Natural killer cell (primary cell): ENCODE results near the gene CBLB. TPM values are rescaled to one million over a fixed set of nuclear protein-coding genes. Genes with fewer than 3 reads are reported as not detected.

ENCODE experiments used
- ATAC-seq, 3 donors: fragments of 150-1000 bp in 2 of 3; fragments of 200-7000 bp in 1 of 3; cut with Tn5 transposase; 1 replicate in 1 of 3; 2 replicates in 2 of 3; pipeline ENCODE4 v1.10.0; 2021; ENCODE audit warnings: mild to moderate bottlenecking in 2 of 3, moderate library complexity in 2 of 3
- DNase-seq, 2 donors: peaks; one replicate each; pipeline versions ENCODE4 v3.0.0 to v3.0.0-alpha.2; 2013 to 2021; ENCODE audit warnings: mixed read lengths in 1 of 2
- H3K27ac ChIP-seq: one replicate; pipeline ENCODE4 v1.5.1; 2013; ENCODE audit warnings: mild to moderate bottlenecking, low read length
- H3K27me3 ChIP-seq: one replicate; pipeline ENCODE4 v1.6.1; 2013; ENCODE audit warnings: low read length; ENCODE audit not compliant: control insufficient read depth, insufficient read depth
- H3K36me3 ChIP-seq: one replicate; pipeline ENCODE4 v1.6.1; 2013; ENCODE audit warnings: low read length; ENCODE audit not compliant: control insufficient read depth, insufficient read depth
- H3K4me1 ChIP-seq: one replicate; pipeline ENCODE4 v1.6.1; 2013; ENCODE audit warnings: low read length; ENCODE audit not compliant: control insufficient read depth, insufficient read depth
- H3K4me3 ChIP-seq: one replicate; pipeline ENCODE4 v1.5.1; 2013; ENCODE audit warnings: low read length
- H3K9me3 ChIP-seq: one replicate; pipeline ENCODE4 v1.6.1; 2013; ENCODE audit warnings: low read length; ENCODE audit not compliant: control insufficient read depth, insufficient read depth
- H3K27ac Mint-ChIP-seq, 2 donors: one replicate each; pipeline ENCODE4 v1.8.0; 2022; ENCODE audit warnings: mild to moderate bottlenecking in 2 of 2, mixed read lengths in 2 of 2, moderate library complexity in 1 of 2
- H3K27me3 Mint-ChIP-seq, 2 donors: one replicate each; pipeline ENCODE4 v1.8.0; 2022; ENCODE audit warnings: low read depth in 2 of 2, mixed read lengths in 2 of 2
- H3K36me3 Mint-ChIP-seq: one replicate; pipeline ENCODE4 v1.8.0; 2022; ENCODE audit warnings: mixed read lengths
- H3K4me1 Mint-ChIP-seq, 2 donors: one replicate each; pipeline ENCODE4 v1.8.0; 2022; ENCODE audit warnings: mixed read lengths in 2 of 2
- H3K4me3 Mint-ChIP-seq: one replicate; pipeline ENCODE4 v1.8.0; 2022; ENCODE audit warnings: mild to moderate bottlenecking, moderate library complexity, mixed read lengths
- H3K9me3 Mint-ChIP-seq, 2 donors: one replicate each; pipeline ENCODE4 v1.8.0; 2022; ENCODE audit warnings: mixed read lengths in 2 of 2
- WGBS: methylation state at CpG from one replicate; pipeline ENCODE4 v1.1.7; 2013; ENCODE audit warnings: missing lambda C conversion rate; ENCODE audit not compliant: insufficient coverage; 5-methylcytosine and 5-hydroxymethylcytosine counted together
- intact Hi-C: fragments of 100-400 bp; cut with micrococcal nuclease; formaldehyde crosslinking; loops from one replicate; pipeline ENCODE4 v1.14.2; 2022
- total RNA-seq, 4 donors: library from RNA; stranded (reverse); fragments of 120-200 nt in 1 of 4; gene quantifications; one replicate each; pipeline versions ENCODE4 v1.2.3 to v1.2.4, GENCODE V29; 2013 to 2022
- TF ChIP-seq, protein P1 (sequence below): fragments of 200-600 bp; IDR thresholded peaks from one replicate; pipeline ENCODE4 v1.8.0; 2022; ENCODE audit warnings: antibody characterized with exemption

The CBLB gene
- total RNA-seq, 3 donors from 2014 or later (not counting 1 experiment from before 2014, with no cell fraction given) = 180 to 287 (median 230) TPM

DNA sequence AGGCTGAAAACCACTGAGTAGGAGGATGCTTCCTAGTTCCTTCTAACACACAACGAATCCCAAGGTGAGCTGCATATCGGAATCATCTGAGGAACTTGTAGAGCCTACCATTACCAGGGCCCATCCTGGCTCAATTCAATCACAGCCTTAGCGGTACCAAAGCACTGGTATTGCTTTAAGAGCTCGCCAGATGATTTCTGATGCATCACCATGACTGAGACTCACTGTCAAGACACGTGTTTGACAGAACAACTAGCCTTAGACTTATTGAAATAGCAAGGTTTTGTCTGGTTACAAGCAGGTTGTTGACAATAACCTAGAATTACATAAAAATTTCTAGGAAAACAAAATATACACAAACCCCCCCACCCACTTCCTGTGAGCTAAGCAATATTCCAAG, 68.5 kb downstream of the CBLB start:
- Mint-ChIP-seq H3K27ac (peak overlapping the region; percentile 50 to 66), H3K9me3 (no peaks in the 10 kb centered on the region), H3K4me3 (no peak overlapping the region), H3K27me3 (no peaks in the 10 kb centered on the region), H3K36me3 (no peaks in the 10 kb centered on the region), H3K4me1 (peaks cover 74 to 75% of the 10 kb centered on the region in 2 donors)
- intact Hi-C loops = no loop called here
- no peaks in the 10 kb centered on the region for H3K27me3 ChIP-seq
- DNase-seq = no peak
- TF ChIP-seq, protein P1, sequence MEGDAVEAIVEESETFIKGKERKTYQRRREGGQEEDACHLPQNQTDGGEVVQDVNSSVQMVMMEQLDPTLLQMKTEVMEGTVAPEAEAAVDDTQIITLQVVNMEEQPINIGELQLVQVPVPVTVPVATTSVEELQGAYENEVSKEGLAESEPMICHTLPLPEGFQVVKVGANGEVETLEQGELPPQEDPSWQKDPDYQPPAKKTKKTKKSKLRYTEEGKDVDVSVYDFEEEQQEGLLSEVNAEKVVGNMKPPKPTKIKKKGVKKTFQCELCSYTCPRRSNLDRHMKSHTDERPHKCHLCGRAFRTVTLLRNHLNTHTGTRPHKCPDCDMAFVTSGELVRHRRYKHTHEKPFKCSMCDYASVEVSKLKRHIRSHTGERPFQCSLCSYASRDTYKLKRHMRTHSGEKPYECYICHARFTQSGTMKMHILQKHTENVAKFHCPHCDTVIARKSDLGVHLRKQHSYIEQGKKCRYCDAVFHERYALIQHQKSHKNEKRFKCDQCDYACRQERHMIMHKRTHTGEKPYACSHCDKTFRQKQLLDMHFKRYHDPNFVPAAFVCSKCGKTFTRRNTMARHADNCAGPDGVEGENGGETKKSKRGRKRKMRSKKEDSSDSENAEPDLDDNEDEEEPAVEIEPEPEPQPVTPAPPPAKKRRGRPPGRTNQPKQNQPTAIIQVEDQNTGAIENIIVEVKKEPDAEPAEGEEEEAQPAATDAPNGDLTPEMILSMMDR = no peak
- peaks cover 16% of the 10 kb centered on the region for H3K4me1 ChIP-seq
- ATAC-seq = no peak
- H3K4me3 ChIP-seq = no peak overlapping the region
- H3K27ac ChIP-seq = no peak overlapping the region
- no peaks in the 10 kb centered on the region for H3K9me3 ChIP-seq
- H3K36me3 ChIP-seq = peaks cover 15% of the 10 kb centered on the region
- 66% methylated on average over 5 of the region's 5 CpGs for WGBS

DNA sequence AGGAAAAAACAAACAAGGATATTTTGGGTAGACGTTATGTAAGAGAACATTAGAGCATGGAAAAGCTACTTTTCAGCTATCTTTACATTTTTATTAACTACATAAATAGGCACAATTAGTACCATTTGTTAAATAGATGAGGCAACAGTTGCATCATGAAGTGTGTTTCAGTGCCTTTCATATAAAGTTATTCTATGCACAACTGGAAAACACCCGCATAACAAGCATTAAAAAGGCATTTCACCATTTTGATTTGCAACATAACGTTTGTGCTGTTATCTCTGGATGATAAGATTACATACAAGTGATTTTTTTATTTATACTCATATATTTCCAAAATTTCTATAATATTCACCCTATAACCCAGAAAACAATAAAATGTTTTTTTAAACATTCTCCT, 69.5 kb downstream of the CBLB start:
- H3K27ac Mint-ChIP-seq = peak overlapping the region; percentile 76 to 86
- H3K4me1 Mint-ChIP-seq = peaks cover 66 to 70% of the 10 kb centered on the region in 2 donors
- no peaks in the 10 kb centered on the region for H3K27me3 ChIP-seq
- DNase-seq (no peak), ATAC-seq (no peak)
- no peaks in the 10 kb centered on the region for H3K27me3 Mint-ChIP-seq
- 100% methylated on average over 1 of the region's 3 CpGs for WGBS
- H3K9me3 Mint-ChIP-seq = no peaks in the 10 kb centered on the region
- H3K36me3 Mint-ChIP-seq = no peaks in the 10 kb centered on the region
- intact Hi-C loops = no loop called here
- no peak overlapping the region for H3K4me3 ChIP-seq
- peaks cover 12% of the 10 kb centered on the region for H3K36me3 ChIP-seq
- H3K9me3 ChIP-seq = no peaks in the 10 kb centered on the region
- H3K27ac ChIP-seq = no peak overlapping the region
- TF ChIP-seq, protein P1 = no peak
- peaks cover 14% of the 10 kb centered on the region for H3K4me1 ChIP-seq
- peak overlapping the region; percentile 59 for H3K4me3 Mint-ChIP-seq

DNA sequence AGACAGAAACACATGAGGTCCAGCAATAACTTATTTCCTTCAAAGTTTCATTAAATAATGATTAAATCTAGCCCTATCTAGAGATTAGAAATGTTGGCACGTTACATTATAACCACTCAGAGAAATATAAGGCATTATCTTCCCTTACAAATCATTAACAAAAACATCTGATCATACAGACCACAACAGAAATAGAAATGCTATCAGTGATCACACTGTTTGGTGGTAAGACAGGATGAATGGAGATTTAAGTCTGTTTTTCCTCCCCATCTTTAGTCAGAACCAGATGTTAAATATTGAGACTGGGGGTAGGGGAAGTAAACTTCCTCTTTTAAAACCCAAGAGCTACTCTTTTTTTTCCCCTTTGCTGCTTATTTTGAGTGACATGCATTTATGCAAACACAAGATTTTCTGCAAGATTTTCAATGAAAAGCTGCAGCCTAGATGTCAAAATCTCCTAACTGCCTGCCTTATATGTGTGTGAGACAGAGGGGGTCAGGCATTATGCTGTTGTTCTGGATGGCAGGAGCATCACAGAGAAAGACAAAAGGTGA, 70.4 kb downstream of the CBLB start:
- ATAC-seq = peak in 2 of 3 donors; percentile 30 to 46
- Histone ChIP-seq H3K4me1 (peaks cover 14% of the 10 kb centered on the region), H3K36me3 (peaks cover 12% of the 10 kb centered on the region), H3K9me3 (no peaks in the 10 kb centered on the region), H3K27me3 (no peaks in the 10 kb centered on the region), H3K4me3 (no peak overlapping the region), H3K27ac (no peak overlapping the region)
- peak overlapping the region; percentile 59 for H3K4me3 Mint-ChIP-seq
- no peaks in the 10 kb centered on the region for H3K27me3 Mint-ChIP-seq
- peak overlapping the region; percentile 76 to 86 for H3K27ac Mint-ChIP-seq
- intact Hi-C loops = no loop called here
- DNase-seq = no peak
- H3K36me3 Mint-ChIP-seq = no peaks in the 10 kb centered on the region
- WGBS = no CpG with 5 or more reads among the region's 1 CpG
- peaks cover 68 to 69% of the 10 kb centered on the region in 2 donors for H3K4me1 Mint-ChIP-seq
- TF ChIP-seq, protein P1 = no peak
- H3K9me3 Mint-ChIP-seq = no peaks in the 10 kb centered on the region

DNA sequence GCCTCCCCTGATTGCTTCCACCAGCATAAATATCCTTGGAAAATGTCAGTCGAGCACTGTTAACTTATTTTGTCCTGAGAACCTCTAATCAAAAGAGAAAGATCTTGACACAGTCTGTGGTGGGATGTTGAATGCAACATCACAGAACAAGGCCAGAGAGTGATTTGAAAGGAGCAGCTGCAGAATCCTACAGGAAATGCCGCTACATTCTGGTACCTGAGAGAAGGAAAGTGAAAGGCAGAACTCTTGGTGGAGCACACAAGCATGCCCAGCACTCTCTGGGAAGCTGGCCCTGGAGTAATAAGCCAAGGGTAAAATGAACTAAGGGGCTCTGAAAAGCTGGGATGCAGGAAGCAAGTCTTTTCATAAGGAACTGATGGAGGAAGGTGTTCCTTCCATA, 75.8 kb downstream of the CBLB start:
- no peak overlapping the region for H3K4me3 ChIP-seq
- Mint-ChIP-seq H3K4me1 (peaks cover 54 to 65% of the 10 kb centered on the region in 2 donors), H3K36me3 (no peaks in the 10 kb centered on the region), H3K27me3 (no peaks in the 10 kb centered on the region), H3K4me3 (no peak overlapping the region), H3K27ac (peak overlapping the region; percentile 60 to 82), H3K9me3 (no peaks in the 10 kb centered on the region)
- no peaks in the 10 kb centered on the region for H3K36me3 ChIP-seq
- intact Hi-C loops = no loop called here
- no peak overlapping the region for H3K27ac ChIP-seq
- TF ChIP-seq, protein P1 = no peak
- peaks cover 7% of the 10 kb centered on the region for H3K4me1 ChIP-seq
- DNase-seq (no peak), ATAC-seq (no peak)
- no peaks in the 10 kb centered on the region for H3K27me3 ChIP-seq
- H3K9me3 ChIP-seq = no peaks in the 10 kb centered on the region
- WGBS = 90% methylated on average over 2 of the region's 2 CpGs
